GM19240 (cell line): ENCODE data around the gene FGF5.
"Not testable (repeated sequence)": the region's sequence is repeated elsewhere in the genome, so short reads cannot be mapped to it uniquely, and the experiment has no call there.

Experiments
- DNase-seq: peaks from one replicate; pipeline ENCODE4 v3.0.0; 2011; ENCODE audit warnings: low spot score; ENCODE audit not compliant: insufficient read length

The FGF5 gene

GRCh38 chr4:80294206-80294605 is 27.7 kb downstream of the FGF5 start:
- DNase-seq, result no peak

GRCh38 chr4:80295336-80295735 is 28.9 kb downstream of the FGF5 start:
- no peak for DNase-seq

- no peak for DNase-seq
These were observed 29.4 kb downstream of the FGF5 start for GRCh38 chr4:80295826-80296225.

- no peak for DNase-seq
These were observed 35.4 kb downstream of the FGF5 start for GRCh38 chr4:80301884-80302283.

- DNase-seq, result no peak
These were observed 36.3 kb downstream of the FGF5 start for GRCh38 chr4:80302616-80303223.

- DNase-seq, result no peak
These were observed 39.0 kb downstream of the FGF5 start for GRCh38 chr4:80305466-80305865.

GRCh38 chr4:80306260-80306659 is 39.8 kb downstream of the FGF5 start:
- no peak for DNase-seq

- no peak for DNase-seq
These were observed 40.8 kb downstream of the FGF5 start for GRCh38 chr4:80307183-80307735.

- DNase-seq, result no peak
These were observed 41.5 kb downstream of the FGF5 start for GRCh38 chr4:80307774-80308465.

- DNase-seq, result no peak
These were observed 42.0 kb downstream of the FGF5 start for GRCh38 chr4:80308466-80308822.

- no peak for DNase-seq
These were observed 43.0 kb downstream of the FGF5 start for GRCh38 chr4:80309294-80310004.

- DNase-seq, result no peak
These were observed 44.7 kb downstream of the FGF5 start for GRCh38 chr4:80311130-80311529.

- no peak for DNase-seq
These were observed 45.7 kb downstream of the FGF5 start for GRCh38 chr4:80312124-80312523.

GRCh38 chr4:80313627-80314026 is 47.2 kb downstream of the FGF5 start:
- DNase-seq, result no peak

- not testable (repeated sequence) for DNase-seq
These were observed 49.4 kb downstream of the FGF5 start for GRCh38 chr4:80315848-80316247.

GRCh38 chr4:80321341-80321740 is 54.9 kb downstream of the FGF5 start:
- DNase-seq, result no peak

GRCh38 chr4:80321776-80322175 is 55.3 kb downstream of the FGF5 start:
- no peak for DNase-seq

- DNase-seq, result no peak
These were observed 56.3 kb downstream of the FGF5 start for GRCh38 chr4:80322716-80323115.

- DNase-seq, result no peak
These were observed 57.7 kb downstream of the FGF5 start for GRCh38 chr4:80324171-80324570.

- DNase-seq, result no peak
These were observed 65.2 kb downstream of the FGF5 start for GRCh38 chr4:80331693-80332092.

GRCh38 chr4:80333121-80333520 is 66.7 kb downstream of the FGF5 start:
- no peak for DNase-seq

GRCh38 chr4:80334568-80334967 is 68.1 kb downstream of the FGF5 start:
- no peak for DNase-seq

GRCh38 chr4:80335226-80335553 is 68.7 kb downstream of the FGF5 start:
- DNase-seq, result no peak
